ENCODE data around the gene TMTC1. TPM values are rescaled to one million over a fixed set of nuclear protein-coding genes. Genes with fewer than 3 reads are reported as not detected.

Gene TMTC1
- polyA plus RNA-seq, 1 donor (not counting 4 experiments of a cell fraction or from before 2014, with no cell fraction given): 3.7 TPM

DNA sequence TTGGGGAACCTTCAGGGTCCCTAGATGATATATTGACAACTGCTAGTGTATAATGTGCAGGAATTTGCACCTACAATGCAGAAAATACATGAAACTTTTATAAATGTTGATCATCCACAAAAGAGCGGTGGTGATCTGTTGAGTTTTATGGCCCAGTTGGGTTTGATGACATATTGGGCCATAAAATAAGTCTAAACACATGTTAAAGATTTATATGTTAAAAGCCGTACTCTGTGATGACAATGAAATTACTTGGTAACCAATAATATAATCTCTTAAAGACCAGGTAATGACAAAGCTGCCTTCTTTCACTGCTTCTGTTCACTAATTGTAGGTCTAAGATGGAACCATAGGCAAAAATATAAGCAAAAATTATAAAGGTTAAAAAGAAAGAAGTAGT, 61.6 kb downstream of the TMTC1 start:
- no peaks in the 10 kb centered on the region for H3K36me3 ChIP-seq (ENCODE audit: control insufficient read depth in 2 of 2, extremely low read depth in 1 of 2, insufficient read depth in 2 of 2, low read length in 2 of 2)
- H3K27me3 ChIP-seq (ENCODE audit: control insufficient read depth, extremely low read depth, insufficient read depth, low read length): no peaks in the 10 kb centered on the region
- H2AFZ ChIP-seq (ENCODE audit: control insufficient read depth, low read length): no peak overlapping the region
- no peak overlapping the region for H3K9ac ChIP-seq (ENCODE audit: control insufficient read depth, extremely low read depth, insufficient read depth, low read length)
- DNase-seq (ENCODE audit: low read depth, low spot score) (no peak), FAIRE-seq (no peak)
- TF ChIP-seq, protein P1, sequence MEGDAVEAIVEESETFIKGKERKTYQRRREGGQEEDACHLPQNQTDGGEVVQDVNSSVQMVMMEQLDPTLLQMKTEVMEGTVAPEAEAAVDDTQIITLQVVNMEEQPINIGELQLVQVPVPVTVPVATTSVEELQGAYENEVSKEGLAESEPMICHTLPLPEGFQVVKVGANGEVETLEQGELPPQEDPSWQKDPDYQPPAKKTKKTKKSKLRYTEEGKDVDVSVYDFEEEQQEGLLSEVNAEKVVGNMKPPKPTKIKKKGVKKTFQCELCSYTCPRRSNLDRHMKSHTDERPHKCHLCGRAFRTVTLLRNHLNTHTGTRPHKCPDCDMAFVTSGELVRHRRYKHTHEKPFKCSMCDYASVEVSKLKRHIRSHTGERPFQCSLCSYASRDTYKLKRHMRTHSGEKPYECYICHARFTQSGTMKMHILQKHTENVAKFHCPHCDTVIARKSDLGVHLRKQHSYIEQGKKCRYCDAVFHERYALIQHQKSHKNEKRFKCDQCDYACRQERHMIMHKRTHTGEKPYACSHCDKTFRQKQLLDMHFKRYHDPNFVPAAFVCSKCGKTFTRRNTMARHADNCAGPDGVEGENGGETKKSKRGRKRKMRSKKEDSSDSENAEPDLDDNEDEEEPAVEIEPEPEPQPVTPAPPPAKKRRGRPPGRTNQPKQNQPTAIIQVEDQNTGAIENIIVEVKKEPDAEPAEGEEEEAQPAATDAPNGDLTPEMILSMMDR (optimal IDR thresholded peaks at IDR 0.05 in 1 of 3, IDR thresholded peaks at IDR 0.05 in 1 of 3, conservative IDR thresholded peaks at IDR 0.05 in 1 of 3; ENCODE audit: extremely low read depth in 1 of 3, insufficient read depth in 2 of 3, low read length in 3 of 3): no peak
- TF ChIP-seq EZH2 (IDR thresholded peaks at IDR 0.05; ENCODE audit: low read length): no peak
- H4K20me1 ChIP-seq (ENCODE audit: control insufficient read depth, extremely low read depth, insufficient read depth, low read length): no peaks in the 10 kb centered on the region
- no peak overlapping the region for H3K4me3 ChIP-seq (ENCODE audit: control insufficient read depth in 2 of 3, extremely low read depth in 1 of 3, insufficient read depth in 2 of 3, low read depth in 1 of 3, low read length in 3 of 3)
- dilution Hi-C loops (cut with MboI; ENCODE audit: extremely low pct_ligation_motif_present, low sequenced_read_pairs): no loop called here
- no peaks in the 10 kb centered on the region for H3K79me2 ChIP-seq (ENCODE audit: control insufficient read depth, insufficient read depth, low read length)
- H3K9me1 ChIP-seq (ENCODE audit: control insufficient read depth, extremely low read depth, insufficient read depth, low read length): no peaks in the 10 kb centered on the region
- no peaks in the 10 kb centered on the region for H3K4me1 ChIP-seq (ENCODE audit: control insufficient read depth, extremely low read depth, insufficient read depth, low read length)
- no peak overlapping the region for H3K27ac ChIP-seq (ENCODE audit: control insufficient read depth, insufficient read depth, low read length)
- no peaks in the 10 kb centered on the region for H3K9me3 ChIP-seq (ENCODE audit: control insufficient read depth, low read depth, low read length)
- no peak overlapping the region for H3K4me2 ChIP-seq (ENCODE audit: control insufficient read depth, extremely low read depth, insufficient read depth, low read depth, low read length)

DNA sequence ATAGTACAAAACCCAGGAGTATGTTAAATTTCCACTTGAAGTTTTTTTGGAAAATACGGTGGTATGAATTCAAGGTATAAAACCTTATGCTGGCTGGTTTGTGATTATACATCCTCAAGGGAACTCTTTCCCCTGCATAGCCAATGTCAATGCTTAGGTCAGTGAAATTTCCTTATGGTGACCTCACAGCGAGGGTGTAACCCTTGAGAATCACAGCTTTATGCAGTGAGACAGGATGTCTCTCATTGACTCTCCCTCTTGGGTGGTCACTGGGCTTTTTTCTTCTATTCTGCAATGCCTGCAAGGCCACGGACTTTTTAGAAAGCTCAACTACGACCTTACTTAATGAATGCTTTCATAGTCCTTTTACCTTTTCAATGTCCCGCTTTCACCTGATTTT, 64.4 kb downstream of the TMTC1 start:
- Histone ChIP-seq H3K36me3 (ENCODE audit: control insufficient read depth in 2 of 2, extremely low read depth in 1 of 2, insufficient read depth in 2 of 2, low read length in 2 of 2) (no peaks in the 10 kb centered on the region), H3K27ac (ENCODE audit: control insufficient read depth, insufficient read depth, low read length) (no peak overlapping the region), H3K9me3 (ENCODE audit: control insufficient read depth, low read depth, low read length) (no peaks in the 10 kb centered on the region), H3K4me3 (ENCODE audit: control insufficient read depth in 2 of 3, extremely low read depth in 1 of 3, insufficient read depth in 2 of 3, low read depth in 1 of 3, low read length in 3 of 3) (no peak overlapping the region), H2AFZ (ENCODE audit: control insufficient read depth, low read length) (no peak overlapping the region), H3K27me3 (ENCODE audit: control insufficient read depth, extremely low read depth, insufficient read depth, low read length) (no peaks in the 10 kb centered on the region), H4K20me1 (ENCODE audit: control insufficient read depth, extremely low read depth, insufficient read depth, low read length) (no peaks in the 10 kb centered on the region), H3K79me2 (ENCODE audit: control insufficient read depth, insufficient read depth, low read length) (no peaks in the 10 kb centered on the region), H3K4me2 (ENCODE audit: control insufficient read depth, extremely low read depth, insufficient read depth, low read depth, low read length) (no peak overlapping the region), H3K4me1 (ENCODE audit: control insufficient read depth, extremely low read depth, insufficient read depth, low read length) (no peaks in the 10 kb centered on the region), H3K9me1 (ENCODE audit: control insufficient read depth, extremely low read depth, insufficient read depth, low read length) (no peaks in the 10 kb centered on the region), H3K9ac (ENCODE audit: control insufficient read depth, extremely low read depth, insufficient read depth, low read length) (no peak overlapping the region)
- TF ChIP-seq EZH2 (IDR thresholded peaks at IDR 0.05; ENCODE audit: low read length): no peak
- TF ChIP-seq, protein P1 (optimal IDR thresholded peaks at IDR 0.05 in 1 of 3, IDR thresholded peaks at IDR 0.05 in 1 of 3, conservative IDR thresholded peaks at IDR 0.05 in 1 of 3; ENCODE audit: extremely low read depth in 1 of 3, insufficient read depth in 2 of 3, low read length in 3 of 3): no peak
- dilution Hi-C loops (cut with MboI; ENCODE audit: extremely low pct_ligation_motif_present, low sequenced_read_pairs): no loop called here
- FAIRE-seq (no peak), DNase-seq (ENCODE audit: low read depth, low spot score) (no peak)
